Measurements from ENCODE around the gene PKD1.

GRCh38 chr16:2115591-2115973 lies 20.1 kb downstream of the PKD1 start:
- TF ChIP-seq EZH2 (IDR thresholded peaks at IDR 0.05; ENCODE audit: borderline replicate concordance) (no peak), CTCF (IDR thresholded peaks at IDR 0.05; ENCODE audit: poor library complexity) (no peak)
